GM19238 (cell line): ENCODE data around the gene NT5C2.

Experiments used
- DNase-seq: peaks from one replicate; pipeline ENCODE4 v3.0.0; 2011; ENCODE audit warnings: low spot score; ENCODE audit not compliant: insufficient read length

The NT5C2 gene

DNA sequence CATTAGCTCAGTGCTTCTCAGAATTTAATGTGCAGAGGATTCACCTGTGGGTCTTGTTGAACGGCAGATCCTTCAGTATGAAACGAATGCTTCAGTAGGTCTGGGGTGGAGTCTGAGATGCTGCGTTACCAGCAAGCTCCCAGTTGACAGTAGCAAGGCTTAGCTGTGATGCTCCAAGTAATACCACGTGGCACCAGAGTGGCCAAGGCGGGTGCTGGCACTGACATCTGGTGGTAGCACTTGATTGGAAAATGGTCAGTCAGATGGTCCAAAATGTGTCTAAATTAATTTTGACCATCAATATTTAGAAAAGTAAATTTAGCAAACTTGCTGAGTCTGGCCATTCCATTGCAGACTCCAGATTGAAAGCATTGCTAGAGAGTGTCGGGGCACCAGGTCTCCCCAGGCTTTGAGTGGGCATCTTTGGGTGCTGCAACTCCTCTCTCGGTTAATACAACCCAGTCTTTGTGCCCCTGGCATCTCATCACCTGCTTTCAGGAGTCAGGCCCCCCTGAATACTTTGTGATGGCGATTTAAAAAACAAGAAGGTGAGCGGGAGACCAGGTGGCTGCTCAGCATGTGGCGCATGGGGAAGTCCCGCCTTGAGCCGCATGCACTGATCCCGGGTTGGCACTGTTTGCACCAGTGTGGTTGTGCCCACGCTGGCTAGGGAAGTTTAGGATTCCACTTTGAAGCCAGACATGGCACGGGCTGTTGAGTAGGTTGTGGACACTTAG is 130.1 kb downstream of the NT5C2 start:
- no peak for DNase-seq

DNA sequence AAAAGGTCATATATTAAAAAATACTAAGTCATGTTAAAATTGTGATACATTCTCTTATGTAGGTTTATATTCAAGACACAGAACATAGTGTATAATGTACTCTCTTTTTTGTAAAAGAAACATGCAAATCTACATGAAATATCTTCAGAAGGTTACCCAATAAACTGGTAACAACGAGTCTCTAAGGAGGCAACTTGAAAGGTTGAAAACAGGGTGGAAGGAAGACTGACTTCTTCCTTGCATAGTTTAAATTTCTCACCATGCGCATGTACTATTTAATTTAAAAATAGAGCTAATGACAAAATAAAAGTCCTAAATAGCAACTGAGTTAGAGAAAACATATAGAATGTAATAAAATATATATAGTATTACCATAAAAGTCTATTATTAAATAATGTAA is 132.5 kb downstream of the NT5C2 start:
- DNase-seq = no peak

DNA sequence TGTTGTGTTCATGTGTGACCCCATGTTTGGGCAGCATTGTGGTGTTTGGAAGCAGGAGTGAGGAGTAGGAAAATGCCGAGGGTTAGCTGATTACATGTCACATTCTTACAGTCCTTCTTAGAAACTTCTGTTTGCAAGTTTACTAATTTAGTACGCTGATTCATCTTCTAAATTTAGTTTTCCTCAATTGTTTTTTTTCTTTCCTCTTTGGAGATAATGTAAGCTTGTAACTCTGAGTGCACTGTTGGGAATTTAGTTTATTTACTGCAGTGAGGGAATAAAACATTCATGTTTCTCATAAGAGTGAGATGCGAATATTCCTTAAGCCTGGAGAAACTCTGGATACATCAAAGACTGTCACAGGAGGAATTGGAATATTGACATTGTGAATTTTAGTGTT is 135.0 kb downstream of the NT5C2 start:
- DNase-seq = no peak

DNA sequence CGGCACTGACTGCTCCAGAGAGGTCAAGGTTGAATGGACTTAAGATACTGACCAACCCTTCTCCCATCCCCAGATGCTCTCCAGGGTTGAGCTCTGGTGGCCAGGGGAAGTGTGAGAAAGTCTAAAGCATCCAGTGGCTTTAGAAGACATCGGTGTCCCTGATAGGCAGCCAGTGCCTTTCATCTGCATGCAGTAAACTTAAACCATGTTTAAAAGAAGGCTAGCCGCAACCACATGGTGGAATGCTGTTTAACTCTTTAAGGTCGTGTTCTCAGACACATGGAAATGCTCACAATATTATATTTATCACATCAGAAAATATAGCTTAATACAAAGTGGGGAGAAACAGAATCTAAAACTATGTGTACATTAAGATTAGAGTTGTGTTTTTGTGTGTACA is 138.0 kb downstream of the NT5C2 start:
- DNase-seq = no peak

DNA sequence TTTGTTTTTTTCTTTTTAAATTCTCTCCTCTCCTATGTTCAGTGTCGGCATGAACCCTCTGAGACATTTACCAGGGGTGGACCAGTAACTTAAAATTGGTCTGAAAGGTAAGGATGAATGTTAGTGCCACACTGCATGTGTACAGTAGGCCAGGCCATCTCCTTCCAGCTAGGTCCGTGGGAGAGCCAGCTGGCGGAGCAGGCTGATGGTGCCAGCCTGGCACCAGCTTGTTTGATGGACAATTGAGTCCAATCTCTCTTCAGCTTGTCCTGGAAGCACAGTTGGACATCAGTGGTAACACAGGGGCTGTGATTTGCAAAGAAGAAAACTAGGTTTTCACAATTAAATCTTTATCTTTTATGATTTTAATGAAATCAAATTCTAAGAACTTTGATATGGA is 138.5 kb downstream of the NT5C2 start:
- no peak for DNase-seq

DNA sequence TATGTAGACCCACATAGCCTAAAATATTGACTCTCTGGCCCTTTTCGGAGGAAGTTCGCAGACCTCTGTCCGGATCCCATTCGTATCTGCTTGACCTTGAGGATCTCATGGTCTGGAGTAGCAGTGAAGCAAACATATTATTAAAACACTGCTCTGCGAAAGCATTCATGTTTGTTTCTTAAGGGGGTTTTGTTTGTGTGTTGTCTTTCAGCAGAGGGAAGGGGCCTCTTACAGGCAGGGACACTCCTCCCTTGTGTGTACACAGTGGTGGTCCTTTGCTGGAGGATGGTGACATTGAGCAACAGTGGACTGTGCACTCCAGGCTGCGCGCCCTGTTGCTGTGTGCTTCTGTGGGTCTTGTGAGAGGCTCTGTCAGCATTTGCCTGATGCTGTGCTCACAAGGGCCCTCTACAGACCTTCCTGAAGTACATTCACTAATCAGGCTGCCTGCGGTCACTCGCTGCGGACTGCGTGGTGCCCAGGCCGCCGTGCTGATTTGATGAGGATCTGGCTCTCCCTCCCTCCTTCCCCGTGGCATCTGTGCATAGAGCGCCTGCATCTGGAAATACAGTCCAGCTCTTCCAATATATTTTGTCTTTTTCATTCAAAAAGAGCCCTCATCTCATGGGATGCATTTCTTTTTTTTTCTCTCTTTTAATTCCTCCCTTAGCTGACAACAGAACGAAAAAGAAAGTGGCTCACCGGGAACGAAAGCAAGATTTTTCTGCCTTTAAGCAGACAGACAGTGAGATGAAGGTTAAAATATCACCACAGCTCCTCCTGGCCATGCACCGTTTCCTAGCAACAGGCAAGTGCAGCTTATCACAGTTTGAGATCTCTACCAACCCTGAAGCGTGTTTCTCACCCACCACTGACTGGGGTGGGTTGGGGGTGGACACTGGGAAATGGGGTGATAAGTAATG is 139.2 kb downstream of the NT5C2 start:
- peak; percentile 45 for DNase-seq

DNA sequence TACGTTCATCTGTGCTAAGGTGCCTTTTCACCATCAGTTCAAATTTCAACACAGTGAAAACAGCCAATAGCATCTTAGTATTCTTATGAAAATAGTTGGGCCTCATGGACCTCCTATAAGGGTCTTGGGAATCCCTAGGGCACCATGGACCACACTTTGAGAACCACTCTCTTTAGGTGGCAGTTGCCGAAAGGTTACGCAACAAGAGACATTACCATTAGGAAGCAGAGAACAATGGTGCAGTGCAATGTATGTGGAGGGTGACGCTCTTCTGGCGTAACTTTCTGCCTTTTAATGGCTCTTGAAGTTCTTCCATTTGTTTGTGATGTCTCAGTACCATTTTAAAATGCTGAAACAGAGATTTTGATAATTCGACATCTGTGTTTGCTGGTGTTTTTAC is 143.8 kb downstream of the NT5C2 start:
- no peak for DNase-seq

DNA sequence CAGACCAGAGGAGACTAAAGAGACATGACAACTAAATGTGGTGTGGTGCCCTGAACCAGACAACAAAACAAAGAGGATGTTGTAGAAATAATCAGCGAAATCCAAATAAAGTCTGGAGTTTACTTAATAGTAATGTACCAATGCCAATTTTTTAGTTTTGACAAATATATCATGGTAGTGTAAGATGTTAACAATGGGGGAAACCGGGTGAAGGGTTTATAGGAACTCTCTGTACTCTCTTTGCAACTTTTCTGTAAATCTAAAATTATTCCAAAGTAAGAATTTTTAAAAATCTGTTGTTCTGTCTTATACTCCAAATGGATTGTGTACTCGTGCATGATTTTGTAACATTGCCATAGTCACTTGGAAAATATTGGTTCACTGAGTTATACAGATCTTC is 145.7 kb downstream of the NT5C2 start:
- no peak for DNase-seq

DNA sequence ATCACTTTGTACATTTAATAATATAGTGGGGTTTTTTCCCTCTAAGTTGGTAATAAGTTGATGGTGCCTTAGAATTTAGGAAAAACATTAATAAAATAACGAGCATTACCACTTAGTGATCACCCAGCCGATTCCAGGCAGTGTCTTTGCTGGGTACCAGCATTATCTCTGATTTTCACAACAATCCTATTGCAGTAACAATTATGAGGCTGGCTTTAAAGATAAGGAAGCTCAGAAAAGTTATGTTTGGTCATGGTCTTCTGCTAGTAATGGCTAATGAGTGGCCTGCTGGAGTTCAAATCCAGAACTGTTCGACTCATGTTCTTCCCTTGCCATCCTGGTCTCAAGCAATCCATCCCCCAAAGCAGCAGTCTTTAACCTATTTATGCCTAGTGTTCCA is 147.1 kb downstream of the NT5C2 start:
- DNase-seq = no peak

DNA sequence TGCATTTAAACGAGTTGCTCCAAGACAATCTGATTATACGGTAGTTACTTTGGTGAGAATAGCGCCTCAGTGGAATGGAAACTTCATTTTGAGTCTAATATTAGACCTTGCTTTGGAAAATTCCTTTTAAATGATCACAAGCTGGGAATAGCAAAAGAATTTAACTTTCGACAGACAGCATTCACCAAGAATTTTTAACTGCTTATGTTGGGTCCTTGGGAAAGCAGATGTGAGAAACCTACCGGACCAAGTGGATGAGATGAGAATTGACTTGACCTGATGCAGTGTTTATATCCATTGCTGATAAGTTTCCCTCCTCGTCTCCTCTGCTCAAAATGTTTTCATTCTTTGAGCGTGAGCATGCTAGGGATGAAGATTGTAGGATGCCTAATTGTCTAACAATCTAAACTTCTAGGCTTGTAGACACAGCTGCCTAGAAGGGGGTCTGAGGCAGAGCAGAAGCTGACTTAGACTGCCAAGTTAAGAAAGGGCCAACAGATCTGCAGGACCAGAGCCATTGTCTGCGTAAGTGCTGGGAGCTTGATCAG is 148.1 kb downstream of the NT5C2 start:
- DNase-seq = no peak

DNA sequence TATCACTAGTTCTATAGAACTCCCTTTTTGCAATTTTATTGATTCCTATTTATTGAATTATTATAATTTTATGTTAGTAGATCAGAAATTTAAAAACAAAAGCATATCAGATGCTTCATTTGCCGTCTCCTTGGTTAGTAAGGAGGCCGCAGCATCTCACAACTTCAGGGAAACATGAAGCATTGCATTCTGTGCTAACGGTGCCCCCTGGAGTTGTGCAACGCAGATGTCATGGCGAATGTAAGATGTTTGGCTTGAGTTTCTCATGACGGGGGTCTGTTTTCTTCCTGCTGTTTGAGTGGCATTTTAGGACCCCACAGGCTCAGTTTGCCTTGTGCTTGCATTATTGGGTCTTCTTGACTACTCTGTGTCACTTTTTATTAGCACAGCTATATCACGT is 150.2 kb downstream of the NT5C2 start:
- DNase-seq = no peak

DNA sequence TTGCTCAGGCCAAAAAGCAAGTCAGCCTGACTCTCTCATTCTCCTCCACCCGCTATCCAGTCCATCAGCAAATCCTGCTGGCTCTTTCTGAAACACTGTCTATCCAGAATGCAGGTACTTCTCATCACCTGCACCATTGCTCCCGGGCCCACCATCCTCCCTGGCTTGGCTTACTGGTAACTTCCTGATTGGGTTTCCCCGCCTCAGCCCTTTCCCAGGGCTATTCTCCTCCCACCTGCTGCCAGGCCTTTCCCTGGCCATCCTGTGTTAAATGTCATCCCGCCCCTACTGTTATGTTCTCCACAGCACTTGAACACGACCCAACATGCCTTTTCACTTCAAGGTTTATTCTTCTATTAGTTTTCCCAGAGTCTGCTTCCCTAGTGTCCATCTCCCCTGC is 150.9 kb downstream of the NT5C2 start:
- no peak for DNase-seq

DNA sequence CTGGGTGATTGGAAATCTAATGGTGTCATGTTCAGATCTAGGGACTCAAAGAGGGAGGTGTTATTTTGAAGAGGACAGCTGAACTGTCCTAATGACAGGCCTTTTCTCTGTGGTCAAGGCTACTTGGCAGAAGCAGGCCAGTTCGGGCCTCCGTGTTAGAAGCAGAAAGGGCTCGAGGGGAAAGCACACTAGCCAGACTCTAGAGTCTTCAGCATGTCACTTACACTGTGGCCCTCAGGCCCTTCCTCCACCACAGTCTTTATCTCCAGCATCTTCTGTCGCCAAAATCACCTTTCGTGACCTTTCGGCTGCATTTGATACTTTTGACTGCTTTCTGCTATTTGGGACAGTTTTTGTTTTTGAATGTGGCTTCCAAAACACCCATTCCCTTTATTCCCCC is 151.7 kb downstream of the NT5C2 start:
- DNase-seq = no peak

DNA sequence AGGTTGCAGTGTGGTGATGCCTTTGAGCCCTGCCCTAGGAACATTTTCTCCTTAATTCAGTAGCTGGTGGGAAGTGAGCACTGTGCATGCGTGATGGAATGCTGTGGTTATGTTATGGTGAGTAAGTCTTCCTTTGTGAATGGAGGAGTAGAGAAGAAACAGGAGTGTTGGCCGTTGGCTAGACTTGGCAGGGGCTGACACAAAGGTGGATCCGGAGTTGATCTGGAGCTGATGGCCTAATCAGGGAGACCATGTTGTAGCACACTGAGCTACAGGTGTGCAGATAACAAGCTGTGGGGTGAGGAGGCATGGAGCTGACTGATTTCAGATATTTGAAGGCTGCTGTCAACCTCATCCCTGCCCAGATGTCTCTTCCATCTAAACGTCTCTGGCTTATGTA is 152.7 kb downstream of the NT5C2 start:
- DNase-seq = no peak

DNA sequence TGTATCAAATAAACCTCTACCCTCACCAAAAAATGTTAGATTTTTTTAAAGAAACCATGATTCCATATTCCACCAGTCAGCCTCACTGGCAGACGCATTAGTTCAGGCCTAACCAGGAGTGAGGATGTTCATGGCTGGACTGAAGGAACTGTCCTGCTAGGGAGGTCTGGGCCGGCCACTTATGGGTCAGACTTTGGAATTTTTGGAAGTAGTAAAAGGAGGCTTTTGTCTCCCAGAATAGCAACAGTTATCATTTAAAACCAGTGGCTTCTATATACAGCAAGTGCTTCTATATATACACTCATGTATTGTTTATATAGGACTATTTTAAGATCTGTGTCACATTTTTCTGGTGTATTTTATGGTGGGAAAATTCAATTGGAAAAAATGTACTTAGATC is 154.5 kb downstream of the NT5C2 start:
- DNase-seq = no peak
